ENCODE measurements around the gene BBS4. TPM values are rescaled to one million over a fixed set of nuclear protein-coding genes. Genes with fewer than 3 reads are reported as not detected.
"Not testable (repeated sequence)": the region's sequence is repeated elsewhere in the genome, so short reads cannot be mapped to it uniquely, and the experiment has no call there.

BBS4 gene
- total and polyA plus RNA-seq, 2 donors (not counting 1 experiment from before 2014, with no cell fraction given): 13.3 to 34.9 TPM

- CTCF ChIA-PET; H3K9me3 Mint-ChIP-seq (ENCODE audit: insufficient read depth): not testable (repeated sequence)
- no CpG with 5 or more reads among the region's 6 CpGs for WGBS (ENCODE audit: insufficient coverage)
Measured at GRCh38 chr15:72669803-72670202, 16.2 kb upstream of the BBS4 start.

GRCh38 chr15:72670656-72671352 lies 15.2 kb upstream of the BBS4 start:
- H3K27ac Mint-ChIP-seq; intact Hi-C loops (cut with micrococcal nuclease); POLR2A ChIA-PET; H3K4me1 Mint-ChIP-seq; H3K36me3 ChIP-seq (replicated peaks in 1 of 2; ENCODE audit: control extremely low read depth in 1 of 2, control insufficient read depth in 1 of 2, extremely low read depth in 1 of 2, insufficient read depth in 2 of 2, low read length in 1 of 2); H3K27me3 ChIP-seq (replicated peaks in 1 of 4; ENCODE audit: control extremely low read depth in 1 of 4, control insufficient read depth in 3 of 4, insufficient read depth in 4 of 4, low read length in 3 of 4); H3K27ac ChIP-seq (ENCODE audit: low read length in 2 of 2); H3K9me3 Mint-ChIP-seq (ENCODE audit: insufficient read depth); H3K79me2 ChIP-seq (ENCODE audit: control insufficient read depth, insufficient read depth, low read length); H4K20me1 ChIP-seq (ENCODE audit: control insufficient read depth, insufficient read depth, low read length, poor library complexity, severe bottlenecking); H3K4me1 ChIP-seq (ENCODE audit: control insufficient read depth in 2 of 2, insufficient read depth in 2 of 2, low read length in 2 of 2); H3K9me3 ChIP-seq (ENCODE audit: control extremely low read depth in 1 of 3, control insufficient read depth in 2 of 3, insufficient read depth in 1 of 3, low read length in 2 of 3): not testable (repeated sequence)
- Mint-ChIP-seq H3K27me3 (peaks cover 10% of the 10 kb centered on the region), H3K4me3 (peak overlapping the region; percentile 84)
- Histone ChIP-seq H3K4me2 (replicated peaks; ENCODE audit: low read depth, low read length, poor library complexity, severe bottlenecking) (peak overlapping the region; percentile 63), H3K9ac (ENCODE audit: low read length) (peak overlapping the region; percentile 48), H3K4me3 (ENCODE audit: control extremely low read depth in 1 of 5, extremely low read depth in 1 of 5, insufficient read depth in 1 of 5, low read depth in 2 of 5, low read length in 4 of 5) (peak overlapping the region in 4 of 5 experiments; percentile 10 to 41 (median 38)), H2AFZ (ENCODE audit: insufficient read depth, low read depth, low read length, poor library complexity, severe bottlenecking) (peak overlapping the region; percentile 73)
- DNase-seq (peak; percentile 85), ATAC-seq (ENCODE audit: low read depth) (peak; percentile 92)
- WGBS (ENCODE audit: insufficient coverage): 4% methylated on average over 8 of the region's 8 CpGs
- CTCF ChIA-PET: interaction anchor here (0.6 to 2.1 kb wide), 16 partner anchors 10 to 1738 kb away, joined by 3 to 19 read pairs (median 4); partner anchors contain the start of genes BBS4, HEXA and HIGD2B
- TF ChIP-seq, protein P1, sequence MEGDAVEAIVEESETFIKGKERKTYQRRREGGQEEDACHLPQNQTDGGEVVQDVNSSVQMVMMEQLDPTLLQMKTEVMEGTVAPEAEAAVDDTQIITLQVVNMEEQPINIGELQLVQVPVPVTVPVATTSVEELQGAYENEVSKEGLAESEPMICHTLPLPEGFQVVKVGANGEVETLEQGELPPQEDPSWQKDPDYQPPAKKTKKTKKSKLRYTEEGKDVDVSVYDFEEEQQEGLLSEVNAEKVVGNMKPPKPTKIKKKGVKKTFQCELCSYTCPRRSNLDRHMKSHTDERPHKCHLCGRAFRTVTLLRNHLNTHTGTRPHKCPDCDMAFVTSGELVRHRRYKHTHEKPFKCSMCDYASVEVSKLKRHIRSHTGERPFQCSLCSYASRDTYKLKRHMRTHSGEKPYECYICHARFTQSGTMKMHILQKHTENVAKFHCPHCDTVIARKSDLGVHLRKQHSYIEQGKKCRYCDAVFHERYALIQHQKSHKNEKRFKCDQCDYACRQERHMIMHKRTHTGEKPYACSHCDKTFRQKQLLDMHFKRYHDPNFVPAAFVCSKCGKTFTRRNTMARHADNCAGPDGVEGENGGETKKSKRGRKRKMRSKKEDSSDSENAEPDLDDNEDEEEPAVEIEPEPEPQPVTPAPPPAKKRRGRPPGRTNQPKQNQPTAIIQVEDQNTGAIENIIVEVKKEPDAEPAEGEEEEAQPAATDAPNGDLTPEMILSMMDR (IDR thresholded peaks at IDR 0.05): peak; percentile 82

More at GRCh38 chr15:72669803-72670202, 16.2 kb upstream of the BBS4 start:
- peaks cover 10% of the 10 kb centered on the region for H3K27me3 Mint-ChIP-seq
- H3K36me3 ChIP-seq (replicated peaks in 1 of 2; ENCODE audit: control extremely low read depth in 1 of 2, control insufficient read depth in 1 of 2, extremely low read depth in 1 of 2, insufficient read depth in 2 of 2, low read length in 1 of 2); ATAC-seq (ENCODE audit: low read depth); H3K27ac Mint-ChIP-seq; H3K9ac ChIP-seq (ENCODE audit: low read length); H3K79me2 ChIP-seq (ENCODE audit: control insufficient read depth, insufficient read depth, low read length); H3K4me3 ChIP-seq (ENCODE audit: control extremely low read depth in 1 of 5, extremely low read depth in 1 of 5, insufficient read depth in 1 of 5, low read depth in 2 of 5, low read length in 4 of 5); H3K4me1 ChIP-seq (ENCODE audit: control insufficient read depth in 2 of 2, insufficient read depth in 2 of 2, low read length in 2 of 2); H3K27me3 ChIP-seq (replicated peaks in 1 of 4; ENCODE audit: control extremely low read depth in 1 of 4, control insufficient read depth in 3 of 4, insufficient read depth in 4 of 4, low read length in 3 of 4); H2AFZ ChIP-seq (ENCODE audit: insufficient read depth, low read depth, low read length, poor library complexity, severe bottlenecking); DNase-seq; H3K4me2 ChIP-seq (replicated peaks; ENCODE audit: low read depth, low read length, poor library complexity, severe bottlenecking); H3K27ac ChIP-seq (ENCODE audit: low read length in 2 of 2); H3K9me3 ChIP-seq (ENCODE audit: control extremely low read depth in 1 of 3, control insufficient read depth in 2 of 3, insufficient read depth in 1 of 3, low read length in 2 of 3); H3K4me3 Mint-ChIP-seq; POLR2A ChIA-PET; H4K20me1 ChIP-seq (ENCODE audit: control insufficient read depth, insufficient read depth, low read length, poor library complexity, severe bottlenecking); H3K4me1 Mint-ChIP-seq; intact Hi-C loops (cut with micrococcal nuclease): not testable (repeated sequence)
